GM18861 (cell line): Measurements from ENCODE around the gene SEMA3A.
"Not testable (repeated sequence)": the region's sequence is repeated elsewhere in the genome, so short reads cannot be mapped to it uniquely, and the experiment has no call there.

ENCODE experiments used
- ATAC-seq: cut with Tn5 transposase; IDR thresholded peaks from one replicate; pipeline ENCODE4 v1.9.1; 2021; ENCODE audit not compliant: unreplicated experiment

The SEMA3A gene

GRCh38 chr7:84194484-84195271 lies at the start of gene SEMA3A:
Gene SEMA3A, minus strand, starts transcription at chr7:84194789. Its CDS starts 203 bp downstream, at chr7:84194586.
- ATAC-seq = no peak

- ATAC-seq = not testable (repeated sequence)
Measured at GRCh38 chr7:84243037-84243436, 48.4 kb upstream of the SEMA3A start.

DNA sequence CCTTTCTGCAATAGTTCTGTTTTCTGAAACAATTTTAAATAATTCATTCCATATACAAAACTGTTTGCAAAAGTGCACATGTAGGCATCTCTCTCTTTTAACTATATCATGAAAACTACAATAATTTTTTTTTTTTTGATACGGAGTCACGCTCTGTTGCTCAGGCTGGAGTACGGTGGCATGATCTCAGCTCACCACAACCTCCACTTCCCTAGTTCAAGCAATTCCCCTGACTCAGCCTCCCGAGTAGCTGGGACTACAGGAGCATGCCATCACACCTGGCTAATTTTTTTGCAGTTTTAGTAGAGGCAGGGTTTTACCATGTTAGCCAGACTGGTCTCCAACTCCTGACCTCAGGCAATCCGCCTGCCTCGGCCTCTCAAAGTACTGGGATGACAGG lies 44.0 kb upstream of the SEMA3A start:
- no peak for ATAC-seq

GRCh38 chr7:84237533-84238173 lies 43.1 kb upstream of the SEMA3A start:
- ATAC-seq = no peak

DNA sequence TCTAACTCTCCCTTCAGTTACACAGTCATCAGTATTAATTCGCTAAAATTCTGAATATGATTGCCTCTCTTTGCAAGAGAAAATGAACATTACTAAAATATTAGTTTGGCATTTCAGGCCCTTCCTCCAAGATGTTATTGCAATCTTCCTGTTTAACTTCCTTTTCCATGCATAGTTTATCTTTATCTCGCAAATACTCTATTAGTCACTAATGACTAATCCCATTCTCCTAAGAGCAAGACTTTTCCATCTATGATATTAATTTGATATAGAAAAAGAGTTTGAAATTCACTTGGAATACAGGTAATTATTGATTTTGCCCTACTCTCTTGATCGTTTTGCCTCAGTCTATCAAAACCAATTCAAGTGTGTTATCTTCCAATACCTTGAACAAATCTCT lies 41.8 kb upstream of the SEMA3A start:
- no peak for ATAC-seq

DNA sequence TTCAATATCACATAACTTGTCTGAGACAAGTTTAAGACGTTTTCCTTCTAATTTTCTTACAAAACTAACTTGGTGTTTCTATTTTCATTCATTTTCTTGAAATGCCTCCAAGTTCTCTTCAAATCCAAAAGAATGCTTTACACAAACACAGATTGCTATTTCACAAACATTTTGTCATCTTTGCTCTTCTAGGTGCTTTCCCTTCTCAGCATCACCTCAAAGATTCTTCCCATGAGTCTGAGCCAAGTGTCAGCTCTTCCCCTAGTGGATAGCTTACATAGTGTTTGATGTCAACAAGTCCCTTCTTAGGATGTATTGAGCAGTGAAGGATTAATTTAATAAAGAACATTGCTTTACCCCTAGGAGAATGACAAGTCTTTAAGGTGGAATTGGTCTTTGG lies 38.1 kb upstream of the SEMA3A start:
- ATAC-seq = no peak

GRCh38 chr7:84231157-84231556 lies 36.6 kb upstream of the SEMA3A start:
- no peak for ATAC-seq

DNA sequence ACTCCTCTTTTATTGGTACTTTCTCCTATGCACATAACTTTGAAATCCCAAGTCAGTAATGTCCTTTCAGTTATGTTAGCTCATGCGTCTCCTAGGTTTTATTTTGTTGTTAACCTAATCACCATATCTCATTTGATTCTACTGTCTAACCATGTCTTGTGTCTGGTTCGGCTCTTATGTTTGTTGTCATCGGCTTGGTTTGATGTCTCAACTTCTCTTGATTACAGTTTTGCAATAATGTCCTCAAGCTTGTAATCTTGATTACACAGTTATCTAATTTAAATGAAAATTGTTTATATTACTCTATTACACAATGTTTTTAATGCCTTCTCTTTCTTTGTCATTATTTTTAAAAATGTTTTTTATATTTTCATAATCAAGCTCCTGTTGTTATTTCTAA lies 35.9 kb upstream of the SEMA3A start:
- no peak for ATAC-seq

- ATAC-seq = no peak
Measured at GRCh38 chr7:84228526-84228925, 33.9 kb upstream of the SEMA3A start.

DNA sequence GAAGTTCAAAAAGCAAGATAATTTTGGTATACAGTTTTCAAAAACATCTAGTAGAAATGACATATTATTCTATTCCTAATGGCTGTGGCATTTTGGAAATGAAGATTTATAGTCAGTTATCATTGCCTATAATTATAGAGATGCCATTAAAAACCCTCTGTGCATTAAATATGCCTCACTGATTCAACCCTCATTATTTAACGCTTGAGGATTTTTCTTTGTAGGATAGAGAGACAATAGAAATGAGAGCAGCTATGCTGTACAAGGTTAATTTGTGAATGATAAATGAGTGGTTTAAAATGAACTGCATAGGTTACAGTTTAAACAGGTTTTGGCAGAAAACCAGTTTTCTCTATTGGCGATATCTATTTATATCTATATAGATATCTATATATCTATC lies 32.2 kb upstream of the SEMA3A start:
- no peak for ATAC-seq

- no peak for ATAC-seq
Measured at GRCh38 chr7:84224505-84224904, 29.9 kb upstream of the SEMA3A start.

DNA sequence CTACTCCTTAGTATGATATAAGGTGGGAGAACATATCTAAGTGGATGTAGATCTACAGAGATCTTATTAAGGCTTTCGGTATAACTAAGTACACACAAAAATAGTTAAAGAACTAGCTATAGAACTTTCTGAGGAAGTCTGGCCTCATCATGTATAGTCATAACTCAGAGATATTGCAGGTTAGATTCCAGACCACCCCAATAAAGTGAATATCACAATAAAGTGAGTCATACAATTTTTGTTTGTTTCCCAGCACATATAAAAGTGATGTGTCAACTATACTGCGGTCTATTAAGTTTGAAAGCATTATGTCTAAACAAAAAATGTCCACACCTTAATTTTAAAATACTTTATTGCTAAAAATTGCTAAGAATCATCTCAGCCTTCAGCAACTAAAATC lies 24.7 kb upstream of the SEMA3A start:
- no peak for ATAC-seq

GRCh38 chr7:84218681-84219080 lies 24.1 kb upstream of the SEMA3A start:
- no peak for ATAC-seq

DNA sequence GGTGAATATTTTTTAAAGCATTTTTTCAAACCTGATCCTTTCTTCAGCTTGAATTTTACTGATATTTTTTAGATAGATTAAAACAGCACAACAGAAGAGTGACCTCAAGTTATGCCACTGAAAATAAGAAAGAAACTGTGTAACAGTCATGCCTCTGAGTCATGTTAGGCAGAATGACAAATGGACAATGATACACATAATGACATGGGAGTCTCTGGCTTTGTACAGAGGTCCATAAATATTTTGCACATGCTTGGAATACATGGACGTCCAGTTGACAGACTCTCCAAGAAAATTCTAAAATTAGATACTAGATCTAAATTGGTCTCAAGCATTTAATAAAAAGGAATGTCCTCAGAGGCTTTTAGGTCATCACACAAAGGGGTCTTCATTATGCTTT lies 21.9 kb upstream of the SEMA3A start:
- no peak for ATAC-seq

- ATAC-seq = not testable (repeated sequence)
Measured at GRCh38 chr7:84214757-84215156, 20.2 kb upstream of the SEMA3A start.

DNA sequence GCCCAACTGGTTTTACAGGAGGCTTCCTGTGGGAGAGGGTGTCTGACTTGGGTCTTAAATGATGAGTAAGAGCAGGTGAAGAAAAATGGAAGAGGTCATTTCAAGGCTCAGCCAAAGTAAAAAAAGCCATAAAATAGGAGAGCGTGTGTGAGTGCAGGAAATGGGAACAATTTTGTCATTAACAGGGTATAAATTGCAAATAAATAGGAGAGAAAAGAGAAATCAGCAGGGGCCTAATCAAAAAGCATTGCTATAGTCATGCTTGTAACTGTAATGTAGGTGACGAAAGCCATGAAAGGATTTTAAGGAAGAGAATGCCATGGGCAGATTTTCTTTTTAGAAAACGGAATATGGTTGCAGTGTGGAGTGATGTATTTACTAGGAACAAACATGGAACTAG lies 15.7 kb upstream of the SEMA3A start:
- no peak for ATAC-seq

GRCh38 chr7:84209006-84209405 lies 14.4 kb upstream of the SEMA3A start:
- ATAC-seq = no peak

DNA sequence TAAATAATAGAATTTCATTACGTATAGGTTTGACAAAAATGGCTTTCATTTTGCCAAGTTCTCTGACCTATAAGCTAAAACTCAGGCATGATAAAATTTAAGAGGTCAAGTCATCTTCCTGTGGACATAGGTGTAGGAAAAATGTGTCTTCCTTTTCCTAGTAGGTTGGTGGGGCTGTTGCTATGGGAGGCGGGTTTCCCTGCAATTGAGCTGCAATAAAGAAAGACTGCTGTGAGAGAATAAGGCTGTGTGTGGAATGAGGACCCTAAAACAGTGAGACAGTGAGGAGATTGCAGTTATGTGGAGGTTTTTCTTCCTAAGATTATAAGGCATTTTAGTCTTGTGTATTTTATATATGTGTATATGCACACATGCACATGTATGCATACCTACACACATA lies 13.0 kb upstream of the SEMA3A start:
- ATAC-seq = no peak

DNA sequence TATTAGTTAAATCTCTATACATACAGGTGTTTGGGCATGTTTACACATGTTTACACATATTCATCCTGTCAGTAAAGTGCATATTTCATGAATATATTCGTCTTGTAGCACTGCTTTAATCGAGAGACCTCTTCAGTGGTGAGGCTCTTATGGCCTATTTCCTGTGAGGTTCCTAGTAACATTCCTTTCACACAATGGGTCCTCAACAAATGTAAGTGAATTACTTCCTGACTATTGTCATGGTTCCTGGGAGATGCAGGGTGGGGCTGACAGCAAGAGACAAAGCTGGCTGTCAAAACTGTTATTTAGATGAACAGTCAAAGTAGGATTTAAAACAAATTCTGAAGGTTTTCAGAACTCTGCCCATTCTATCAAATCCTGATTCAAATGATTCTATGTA lies 12.4 kb upstream of the SEMA3A start:
- ATAC-seq = no peak

- no peak for ATAC-seq
Measured at GRCh38 chr7:84204655-84205054, 10.1 kb upstream of the SEMA3A start.

- no peak for ATAC-seq
Measured at GRCh38 chr7:84202855-84203254, 8.3 kb upstream of the SEMA3A start.

DNA sequence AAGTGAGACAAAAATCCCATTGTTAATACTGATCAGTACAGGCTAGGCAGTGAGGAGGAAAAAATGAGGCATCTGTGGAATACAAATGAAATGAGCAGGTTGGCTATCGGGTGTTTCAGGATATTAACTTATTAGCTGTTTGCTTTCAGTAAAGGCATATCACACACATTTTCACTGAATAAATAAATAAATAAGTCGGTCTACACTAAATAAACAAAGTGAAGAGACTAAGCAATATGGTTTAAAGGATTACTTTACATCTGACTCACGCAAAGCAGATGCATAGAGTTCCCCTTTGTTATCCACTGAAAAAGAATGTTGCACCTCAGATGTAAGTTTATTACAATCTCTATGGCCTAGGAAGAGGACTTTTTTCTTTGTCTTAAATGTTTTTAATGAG lies 6.3 kb upstream of the SEMA3A start:
- ATAC-seq = no peak

GRCh38 chr7:84199216-84199615 lies 4.6 kb upstream of the SEMA3A start:
- ATAC-seq = no peak
